PC-3 (cell line): ENCODE results near the gene TRAPPC2. TPM values are rescaled to one million over a fixed set of nuclear protein-coding genes. Genes with fewer than 3 reads are reported as not detected.

Experiments used
- ATAC-seq: fragments of 200-7000 bp; cut with Tn5 transposase; 2 replicates; pipeline ENCODE4 v1.9.1; 2020; ENCODE audit warnings: mild to moderate bottlenecking, moderate library complexity
- BruUV-seq: library from RNA; stranded (reverse); fragments of 400-500 nt; replicated peaks from 2 replicates; lab custom pipeline; 2021; lab: Mats Ljungman, UMichigan
- CTCF ChIA-PET: fragments of 300-600 bp; sonication (Branson Sonifier 250); formaldehyde crosslinking; loops from one replicate; lab custom pipeline; 2022; ENCODE audit warnings: antibody characterized with exemption; lab: Charles Lee
- POLR2A ChIA-PET: fragments of 300-600 bp; sonication (Branson Sonifier 250); formaldehyde crosslinking; loops from one replicate; lab custom pipeline; 2022; ENCODE audit warnings: antibody characterized with exemption; ENCODE audit not compliant: unreplicated experiment; lab: Charles Lee
- DNase-seq: peaks from one replicate; pipeline ENCODE4 v3.0.0-alpha.2; 2015
- H2AFZ ChIP-seq: fragments of 300-600 bp; sonication (generic); 2 replicates; pipeline ENCODE4 v1.6.0; 2016; ENCODE audit warnings: antibody characterized with exemption, low read length
- H3F3A ChIP-seq: fragments of 300-600 bp; sonication (generic); one replicate; pipeline ENCODE4 v1.6.0; 2017; ENCODE audit warnings: antibody characterized with exemption, low read length, control low read depth, mild to moderate bottlenecking; ENCODE audit not compliant: unreplicated experiment
- H3K27ac ChIP-seq: fragments of 300-600 bp; sonication (generic); 2 replicates; pipeline ENCODE4 v1.5.1; 2016; ENCODE audit warnings: mild to moderate bottlenecking, low read length
- H3K27me3 ChIP-seq: fragments of 300-600 bp; sonication (generic); 2 replicates; pipeline ENCODE4 v1.6.1; 2016; ENCODE audit warnings: low read length, mixed read lengths
- H3K36me3 ChIP-seq: fragments of 300-600 bp; sonication (generic); 2 replicates; pipeline ENCODE4 v1.6.1; 2016; ENCODE audit warnings: low read depth, mixed run types, low read length, mixed read lengths
- H3K4me1 ChIP-seq: fragments of 300-600 bp; sonication (generic); 2 replicates; pipeline ENCODE4 v1.5.1; 2016; ENCODE audit warnings: low read length; ENCODE audit not compliant: insufficient read depth
- H3K4me2 ChIP-seq: fragments of 300-600 bp; sonication (generic); 2 replicates; pipeline ENCODE4 v1.6.0; 2016; ENCODE audit warnings: low read length
- H3K4me3 ChIP-seq: fragments of 300-600 bp; sonication (generic); 2 replicates; pipeline ENCODE4 v1.5.1; 2016; ENCODE audit warnings: mild to moderate bottlenecking, low read length, mixed read lengths
- H3K79me2 ChIP-seq: fragments of 300-600 bp; sonication (generic); 2 replicates; pipeline ENCODE4 v1.6.1; 2017; ENCODE audit warnings: low read length, mixed read lengths
- H3K9ac ChIP-seq: fragments of 300-600 bp; sonication (generic); 2 replicates; pipeline ENCODE4 v1.6.0; 2016; ENCODE audit warnings: mild to moderate bottlenecking, low read length
- H3K9me2 ChIP-seq: fragments of 300-600 bp; sonication (generic); replicated peaks from 2 replicates; pipeline ENCODE4 v1.6.1; 2016; ENCODE audit warnings: mixed run types, low read length, mixed read lengths
- H3K9me3 ChIP-seq: fragments of 300-600 bp; sonication (generic); 2 replicates; pipeline ENCODE4 v1.6.1; 2016; ENCODE audit warnings: low read length, mixed read lengths
- H4K20me1 ChIP-seq: fragments of 300-600 bp; sonication (generic); 2 replicates; pipeline ENCODE4 v1.6.1; 2016; ENCODE audit warnings: low read length, mixed read lengths
- CTCF ChIP-seq: fragments of 300-600 bp; sonication (generic); conservative IDR thresholded peaks from 2 replicates; pipeline ENCODE4 v1.5.1; 2017; ENCODE audit warnings: antibody characterized with exemption, low read depth, mild to moderate bottlenecking, low read length
- EZH2 ChIP-seq: fragments of 300-600 bp; sonication (generic); IDR thresholded peaks from one replicate; pipeline ENCODE4 v1.6.1; 2017; ENCODE audit warnings: antibody characterized with exemption, mild to moderate bottlenecking, low read length; ENCODE audit not compliant: unreplicated experiment
- EZH2phosphoT487 ChIP-seq: fragments of 300-600 bp; sonication (generic); IDR thresholded peaks from 2 replicates; pipeline ENCODE4 v1.6.1; 2018; ENCODE audit warnings: mild to moderate bottlenecking, antibody characterized with exemption, low read length, borderline replicate concordance
- intact Hi-C: fragments of 100-400 bp; cut with micrococcal nuclease; formaldehyde crosslinking; loops from 2 replicates; pipeline ENCODE4 v1.9.0; 2023
- total RNA-seq: library from RNA; depleted of rRNA; stranded (reverse); fragments of >200 nt; gene quantifications from 2 replicates; pipeline ENCODE4 v1.2.3, GENCODE V29; 2014; rRNA removed

The TRAPPC2 gene
- total RNA-seq, 1 experiment from 2014 or later: 7.9 TPM

- Histone ChIP-seq H3K9me3 (no peaks in the 10 kb centered on the region), H3K36me3 (no peaks in the 10 kb centered on the region), H3K79me2 (no peaks in the 10 kb centered on the region), H3K27ac (no peak overlapping the region), H3K4me2 (no peak overlapping the region), H4K20me1 (no peaks in the 10 kb centered on the region), H3K9me2 (no peaks in the 10 kb centered on the region), H3K9ac (no peak overlapping the region), H2AFZ (no peak overlapping the region), H3K27me3 (no peaks in the 10 kb centered on the region), H3K4me3 (no peak overlapping the region), H3K4me1 (peaks cover 18% of the 10 kb centered on the region), H3F3A (no peaks in the 10 kb centered on the region)
- ChIA-PET CTCF (no interaction called here), POLR2A (no interaction called here)
- no peak for DNase-seq
- intact Hi-C loops: no loop called here
- no peak for ATAC-seq
- TF ChIP-seq CTCF (no peak), EZH2 (no peak), EZH2phosphoT487 (no peak)
- BruUV-seq: no TSS peak
Observed at GRCh38 chrX:13664020-13664419, 70.4 kb downstream of the TRAPPC2 start.

- H4K20me1 ChIP-seq: no peaks in the 10 kb centered on the region
- H3K9ac ChIP-seq: no peak overlapping the region
- peaks cover 6% of the 10 kb centered on the region for H3K4me1 ChIP-seq
- POLR2A ChIA-PET: no interaction called here
- no peak for TF ChIP-seq EZH2phosphoT487
- no peak for TF ChIP-seq EZH2
- no peak for TF ChIP-seq CTCF
- no peak overlapping the region for H3K4me3 ChIP-seq
- H2AFZ ChIP-seq: no peak overlapping the region
- no peaks in the 10 kb centered on the region for H3K9me3 ChIP-seq
- no peaks in the 10 kb centered on the region for H3K79me2 ChIP-seq
- no peak overlapping the region for H3K4me2 ChIP-seq
- no peaks in the 10 kb centered on the region for H3F3A ChIP-seq
- DNase-seq (no peak), ATAC-seq (no peak)
- no peaks in the 10 kb centered on the region for H3K9me2 ChIP-seq
- H3K27ac ChIP-seq: no peak overlapping the region
- CTCF ChIA-PET: no interaction called here
- H3K27me3 ChIP-seq: no peaks in the 10 kb centered on the region
- no TSS peak for BruUV-seq
- H3K36me3 ChIP-seq: no peaks in the 10 kb centered on the region
- intact Hi-C loops: no loop called here
Observed at GRCh38 chrX:13662355-13662791, 72.0 kb downstream of the TRAPPC2 start.

Other genes starting within 250 kb of the TRAPPC2 start
- gene EGFL6, start 165.0 kb downstream of the TRAPPC2 start, total RNA-seq: not detected in 2 replicates
- 0.62 and 0.69 TPM in 2 replicates for gene TCEANC, start 81.5 kb downstream of the TRAPPC2 start, total RNA-seq
- gene RAB9A, start 45.5 kb downstream of the TRAPPC2 start, total RNA-seq: 21.0 and 29.5 TPM in 2 replicates
- 14.4 and 16.7 TPM in 2 replicates for gene OFD1, start 128 bp upstream of the TRAPPC2 start, total RNA-seq
- 0.51 and 0.98 TPM in 2 replicates for gene GPM6B, start 82.5 kb upstream of the TRAPPC2 start, total RNA-seq